ENCODE data around the gene FBXO42.

DNA sequence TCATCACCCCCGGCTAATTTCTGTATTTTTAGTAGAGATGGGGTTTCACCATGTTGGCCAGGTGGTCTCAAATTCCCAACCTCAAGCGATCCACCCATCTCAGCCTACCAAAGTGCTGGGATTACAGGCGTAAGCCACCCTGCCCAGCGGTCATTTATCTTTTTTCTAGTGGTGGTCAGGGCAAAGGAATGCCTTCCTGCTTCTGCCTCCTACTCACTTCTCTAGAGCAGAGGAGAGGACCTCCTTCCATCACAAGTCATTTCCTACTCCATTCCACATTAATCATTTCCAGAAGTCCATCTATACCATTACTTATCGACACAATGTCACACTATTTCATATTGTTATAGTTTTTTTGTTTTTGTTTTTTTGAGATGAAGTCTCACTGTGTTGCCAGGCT, 13.3 kb downstream of the FBXO42 start:
- TF ChIP-seq, protein P1, sequence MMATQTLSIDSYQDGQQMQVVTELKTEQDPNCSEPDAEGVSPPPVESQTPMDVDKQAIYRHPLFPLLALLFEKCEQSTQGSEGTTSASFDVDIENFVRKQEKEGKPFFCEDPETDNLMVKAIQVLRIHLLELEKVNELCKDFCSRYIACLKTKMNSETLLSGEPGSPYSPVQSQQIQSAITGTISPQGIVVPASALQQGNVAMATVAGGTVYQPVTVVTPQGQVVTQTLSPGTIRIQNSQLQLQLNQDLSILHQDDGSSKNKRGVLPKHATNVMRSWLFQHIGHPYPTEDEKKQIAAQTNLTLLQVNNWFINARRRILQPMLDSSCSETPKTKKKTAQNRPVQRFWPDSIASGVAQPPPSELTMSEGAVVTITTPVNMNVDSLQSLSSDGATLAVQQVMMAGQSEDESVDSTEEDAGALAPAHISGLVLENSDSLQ (IDR thresholded peaks at IDR 0.05): no peak
- TF ChIP-seq ARNT (IDR thresholded peaks at IDR 0.05) (no peak), FOXA1 (IDR thresholded peaks at IDR 0.05) (no peak), BHLHE40 (IDR thresholded peaks at IDR 0.05; ENCODE audit: borderline replicate concordance) (no peak), SP1 (IDR thresholded peaks at IDR 0.05) (no peak), HDGF (IDR thresholded peaks at IDR 0.05; ENCODE audit: borderline replicate concordance) (no peak), ELF4 (IDR thresholded peaks at IDR 0.05) (no peak), FOXK2 (IDR thresholded peaks at IDR 0.05) (no peak), L3MBTL2 (conservative IDR thresholded peaks at IDR 0.05) (no peak), SUZ12 (IDR thresholded peaks at IDR 0.05) (no peak), ZNF384 (IDR thresholded peaks at IDR 0.05) (no peak), CTBP1 (IDR thresholded peaks at IDR 0.05; ENCODE audit: borderline replicate concordance) (no peak), FOXM1 (IDR thresholded peaks at IDR 0.05; ENCODE audit: borderline replicate concordance) (no peak), LEF1 (IDR thresholded peaks at IDR 0.05; ENCODE audit: borderline replicate concordance) (no peak)

All from HEK293T (cell line).